OCI-M2 (cell line): ENCODE data around the gene PLEKHN1.
"Not testable (repeated sequence)": the region's sequence is repeated elsewhere in the genome, so short reads cannot be mapped to it uniquely, and the experiment has no call there.

Source experiments
- DNase-seq: peaks from one replicate; lab custom pipeline; 2025; ENCODE audit not compliant: unreplicated experiment; lab: John Stamatoyannopoulos, UW

Gene PLEKHN1

DNA sequence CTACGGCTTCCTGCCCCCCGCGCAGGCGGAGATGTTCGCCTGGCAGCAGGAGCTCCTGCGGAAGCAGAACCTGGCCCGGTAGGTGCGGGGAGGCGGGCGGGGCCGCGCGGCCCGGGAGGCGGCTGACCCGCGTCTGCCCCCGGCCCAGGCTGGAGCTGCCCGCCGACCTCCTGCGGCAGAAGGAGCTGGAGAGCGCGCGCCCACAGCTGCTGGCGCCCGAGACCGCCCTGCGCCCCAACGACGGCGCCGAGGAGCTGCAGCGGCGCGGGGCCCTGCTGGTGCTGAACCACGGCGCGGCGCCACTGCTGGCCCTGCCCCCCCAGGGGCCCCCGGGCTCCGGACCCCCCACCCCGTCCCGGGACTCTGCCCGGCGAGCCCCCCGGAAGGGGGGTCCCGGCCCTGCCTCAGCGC, 23.9 kb upstream of the PLEKHN1 start:
- DNase-seq, result no peak

DNA sequence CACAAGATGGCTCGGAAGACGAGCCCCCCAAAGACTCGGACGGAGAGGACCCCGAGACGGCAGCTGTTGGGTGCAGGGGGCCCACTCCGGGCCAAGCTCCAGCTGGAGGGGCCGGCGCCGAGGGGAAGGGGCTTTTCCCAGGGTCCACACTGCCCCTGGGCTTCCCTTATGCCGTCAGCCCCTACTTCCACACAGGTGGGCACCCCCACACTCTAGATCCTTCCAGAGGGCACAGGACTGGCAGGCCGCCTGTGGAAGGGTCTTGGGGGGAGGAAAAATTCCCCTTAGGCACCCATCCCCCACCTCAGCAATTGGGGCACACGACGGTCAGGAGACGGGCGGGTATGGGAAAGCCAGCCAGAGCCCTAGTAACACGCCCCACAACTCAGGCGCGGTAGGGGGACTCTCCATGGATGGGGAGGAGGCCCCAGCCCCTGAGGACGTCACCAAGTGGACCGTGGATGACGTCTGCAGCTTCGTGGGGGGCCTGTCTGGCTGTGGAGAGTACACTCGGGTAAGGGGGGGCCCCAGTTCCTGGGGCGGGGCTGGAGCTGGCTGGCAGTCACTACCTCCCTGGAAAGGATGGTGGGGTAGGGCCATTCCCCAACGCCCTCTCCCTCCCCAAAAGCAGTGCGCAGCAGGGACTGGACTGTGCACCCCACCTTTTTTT, 23.3 kb upstream of the PLEKHN1 start:
- no peak for DNase-seq

DNA sequence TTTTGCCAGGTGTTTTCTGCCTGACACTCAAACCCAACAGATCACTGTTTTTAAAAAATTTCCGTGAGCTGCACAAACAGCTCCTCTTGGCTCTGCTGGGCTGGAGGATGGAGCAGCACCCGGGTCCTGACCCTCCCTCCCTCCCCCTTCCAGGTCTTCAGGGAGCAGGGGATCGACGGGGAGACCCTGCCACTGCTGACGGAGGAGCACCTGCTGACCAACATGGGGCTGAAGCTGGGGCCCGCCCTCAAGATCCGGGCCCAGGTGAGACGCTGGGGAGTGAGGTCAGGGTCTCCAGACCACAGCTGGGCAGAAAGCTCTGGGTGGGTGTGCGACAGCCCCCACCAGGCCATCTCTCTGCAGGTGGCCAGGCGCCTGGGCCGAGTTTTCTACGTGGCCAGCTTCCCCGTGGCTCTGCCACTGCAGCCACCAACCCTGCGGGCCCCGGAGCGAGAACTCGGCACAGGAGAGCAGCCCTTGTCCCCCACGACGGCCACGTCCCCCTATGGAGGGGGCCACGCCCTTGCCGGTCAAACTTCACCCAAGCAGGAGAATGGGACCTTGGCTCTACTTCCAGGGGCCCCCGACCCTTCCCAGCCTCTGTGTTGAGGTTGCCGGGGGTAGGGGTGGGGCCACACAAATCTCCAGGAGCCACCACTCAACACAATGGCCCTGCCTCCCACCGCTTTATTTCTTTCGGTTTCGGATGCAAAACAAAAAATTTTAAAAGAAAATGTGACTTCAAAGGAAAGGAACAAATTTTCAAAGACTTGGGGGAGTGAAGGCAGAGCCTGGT, 22.5 kb upstream of the PLEKHN1 start:
- no peak for DNase-seq

DNA sequence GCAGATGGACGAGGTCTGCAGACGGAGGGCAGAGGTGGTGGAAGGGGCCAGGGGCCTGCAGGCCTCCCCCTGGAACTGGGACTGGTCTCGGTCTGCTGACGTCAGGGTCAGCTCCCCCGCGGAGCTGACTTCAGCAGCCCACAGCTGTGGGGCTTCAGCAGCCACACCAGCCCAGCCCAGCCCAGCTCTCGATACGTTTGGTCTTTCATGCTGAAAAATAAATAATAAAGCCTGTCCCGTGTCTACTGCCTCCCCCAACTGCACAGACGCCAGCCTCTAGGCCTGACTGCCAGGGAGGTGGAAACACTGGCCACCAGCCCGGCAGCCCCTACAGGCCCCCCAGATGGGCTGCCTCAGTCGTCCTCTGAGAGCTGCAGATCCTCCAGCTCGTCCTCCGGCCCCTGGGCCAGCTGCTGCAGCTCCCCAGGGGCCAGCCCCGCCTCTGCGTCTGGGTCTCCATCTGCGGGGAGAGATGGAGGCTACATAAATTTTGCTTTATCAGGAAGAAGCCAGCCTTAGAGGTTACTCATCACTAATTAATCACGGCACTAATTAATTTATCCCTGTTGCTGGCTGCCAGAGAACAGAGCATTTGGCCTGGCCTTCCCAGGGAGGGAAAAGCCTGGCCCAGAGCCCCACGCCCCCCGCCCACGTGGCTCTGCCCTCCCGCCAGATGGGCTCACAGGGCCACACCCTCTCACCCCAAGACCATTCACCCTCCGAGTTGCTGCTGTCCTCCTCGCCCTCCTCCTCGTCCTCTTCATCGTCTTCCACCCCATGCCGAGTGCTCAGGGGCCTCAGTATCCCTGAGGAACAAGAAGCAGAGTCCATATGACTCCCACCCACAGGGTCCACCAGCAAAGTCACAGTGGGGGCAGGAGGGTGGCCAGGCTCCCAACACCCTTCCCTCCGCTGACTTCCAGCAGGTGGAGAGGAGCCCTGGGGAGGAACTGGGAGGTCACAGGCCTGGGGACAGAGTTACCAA, 21.6 kb upstream of the PLEKHN1 start:
- DNase-seq, result no peak

DNA sequence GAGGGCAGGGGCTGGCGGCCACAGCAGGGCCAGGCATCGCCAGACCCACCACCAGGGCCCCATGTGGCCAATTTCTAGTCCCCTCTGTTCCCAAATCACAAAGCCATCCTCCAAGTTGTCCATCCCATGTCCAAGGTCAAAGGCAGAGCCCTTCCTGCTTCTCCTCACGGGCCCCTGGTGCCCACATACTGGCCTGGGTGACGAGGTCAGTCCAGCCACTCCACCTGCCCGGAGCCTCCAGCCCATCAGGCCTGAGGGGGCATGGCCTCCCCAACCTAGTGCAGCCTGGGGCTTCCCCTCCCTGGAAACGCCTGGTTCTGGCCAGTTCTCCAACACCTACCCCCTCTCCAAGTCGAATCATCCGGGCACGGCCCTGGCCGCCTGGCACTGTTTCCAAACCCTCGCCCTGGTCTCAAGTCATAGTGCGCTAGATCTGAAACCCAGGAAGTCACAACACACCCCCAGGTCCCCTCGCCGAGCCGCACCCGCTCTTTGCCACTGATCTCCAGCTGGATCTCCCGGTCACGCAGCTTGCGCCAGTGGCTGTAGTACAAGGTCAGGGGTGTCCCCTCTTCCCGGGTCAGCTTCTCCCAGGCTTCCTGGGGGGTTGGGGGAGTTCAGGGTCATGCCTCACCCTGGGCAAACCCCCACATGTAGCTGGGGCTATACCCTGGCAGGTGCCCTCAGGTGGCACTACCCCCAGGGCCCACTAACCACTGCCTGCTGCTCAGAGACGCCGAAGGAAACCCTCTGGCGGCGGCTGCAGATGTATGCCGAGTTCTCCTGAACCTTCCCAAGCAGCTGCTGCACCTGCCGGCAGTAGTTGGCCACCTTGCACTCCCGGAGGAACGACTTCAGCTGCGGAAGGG, 20.4 kb upstream of the PLEKHN1 start:
- no peak for DNase-seq

DNA sequence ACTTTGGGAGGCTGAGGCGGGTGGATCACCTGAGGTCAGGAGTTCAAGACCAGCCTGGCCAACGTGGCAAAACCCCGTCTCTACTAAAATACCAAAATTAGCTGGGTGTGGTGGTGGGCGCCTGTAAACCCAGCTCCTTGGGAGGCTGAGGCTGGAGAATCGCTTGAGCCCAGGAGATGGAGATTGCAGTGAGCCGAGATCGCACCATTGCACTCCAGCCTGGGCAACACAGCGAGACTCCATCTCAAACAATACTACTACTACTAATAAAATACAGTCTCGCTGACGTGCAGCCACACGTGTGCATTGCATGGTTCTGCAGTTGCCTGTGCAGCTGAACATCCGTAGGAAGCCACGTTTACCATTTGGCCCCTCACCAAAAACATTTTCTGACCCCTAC, 19.5 kb upstream of the PLEKHN1 start:
- DNase-seq, result not testable (repeated sequence)

DNA sequence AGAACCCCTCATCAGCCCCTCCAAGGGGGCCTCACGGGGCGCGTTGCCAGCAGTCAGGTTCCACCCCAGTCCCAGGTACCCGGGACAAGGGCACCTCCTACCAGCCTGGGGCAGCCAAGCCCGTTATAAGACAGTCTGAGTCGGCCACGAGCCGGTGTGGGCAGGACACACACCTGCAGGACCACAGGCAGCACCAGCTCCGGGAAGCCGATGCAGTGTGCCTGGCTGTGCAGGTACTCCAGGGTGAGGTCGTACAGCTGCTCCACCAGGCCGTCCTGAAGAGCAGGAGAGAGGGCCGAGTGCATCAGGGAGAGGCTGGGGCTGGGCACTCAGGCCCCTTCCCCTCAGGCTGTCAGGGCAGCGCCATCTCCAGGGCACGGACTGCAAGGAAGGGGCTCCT, 18.3 kb upstream of the PLEKHN1 start:
- no peak for DNase-seq

DNA sequence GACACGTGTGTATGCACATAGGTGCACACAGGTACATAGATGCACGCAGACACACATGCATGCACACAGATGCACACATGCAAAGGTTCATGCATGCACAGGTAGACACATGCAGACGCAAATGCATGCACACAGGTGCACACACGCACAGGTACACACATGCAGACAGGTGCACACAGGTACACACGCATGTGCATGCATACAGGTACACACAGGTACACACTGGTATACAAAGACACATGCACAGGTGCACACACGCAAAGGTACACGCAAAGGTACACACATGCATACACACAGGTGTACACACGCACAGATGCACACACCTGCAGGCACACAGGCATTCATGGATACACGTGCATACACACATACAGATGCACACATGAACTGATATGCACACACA, 16.0 kb upstream of the PLEKHN1 start:
- DNase-seq, result no peak

DNA sequence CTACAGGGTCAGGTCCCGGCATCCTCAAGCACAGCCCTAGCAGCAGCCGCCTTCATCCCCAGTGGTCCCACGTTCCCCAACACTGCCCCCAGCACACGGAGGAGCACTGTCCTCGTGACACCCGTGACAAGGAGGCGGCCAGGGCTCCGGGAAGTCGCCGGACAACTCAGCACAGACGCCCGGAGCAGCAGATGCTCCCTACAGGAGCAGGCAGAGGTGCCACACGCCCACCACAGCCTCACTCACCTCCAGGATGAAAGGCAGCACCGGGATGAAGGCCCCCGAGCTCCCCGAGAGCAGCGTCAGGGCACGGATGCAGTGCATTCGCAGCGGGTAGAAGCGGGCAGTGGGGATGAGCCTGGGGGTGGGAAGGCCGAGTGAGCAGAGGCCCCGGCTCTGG, 15.4 kb upstream of the PLEKHN1 start:
- DNase-seq, result no peak

DNA sequence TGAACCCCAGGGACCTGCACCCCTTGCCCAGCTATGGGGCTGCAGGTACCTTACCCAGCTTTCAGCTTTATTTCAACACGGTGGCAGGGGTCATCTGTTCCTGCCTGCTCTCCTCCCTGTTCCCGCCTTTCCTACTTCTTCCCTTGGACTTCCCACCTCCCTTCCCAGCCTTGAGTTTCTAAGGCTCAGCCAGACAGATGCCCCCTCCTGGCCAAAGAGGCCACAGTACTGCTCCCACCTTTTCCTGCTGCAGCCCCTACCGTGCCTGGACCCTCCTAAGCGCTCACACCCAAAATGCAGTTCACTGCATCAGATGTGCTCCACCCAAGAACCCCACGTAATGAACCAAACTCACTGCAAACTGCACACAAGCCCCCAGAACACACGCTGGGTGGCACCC, 14.9 kb upstream of the PLEKHN1 start:
- no peak for DNase-seq

DNA sequence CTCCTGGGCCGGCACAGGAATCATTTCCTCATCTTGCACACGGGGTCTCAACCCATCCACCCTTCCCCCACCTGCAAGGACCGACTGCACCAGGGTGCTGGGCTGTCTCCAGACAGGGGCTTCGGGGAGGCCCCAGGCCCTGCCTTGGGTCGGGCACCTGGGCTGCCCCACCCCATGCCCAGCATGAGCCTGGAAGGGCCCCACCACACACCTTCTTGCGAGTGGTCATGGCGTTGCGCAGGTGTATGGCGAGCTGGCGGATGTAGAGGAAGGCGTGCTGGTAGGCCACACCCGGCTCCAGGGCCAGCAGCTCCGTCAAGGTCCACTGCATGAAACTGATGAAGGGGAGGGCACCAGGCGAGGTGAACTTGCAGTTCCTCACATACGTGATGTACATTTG, 14.1 kb upstream of the PLEKHN1 start:
- DNase-seq, result no peak

DNA sequence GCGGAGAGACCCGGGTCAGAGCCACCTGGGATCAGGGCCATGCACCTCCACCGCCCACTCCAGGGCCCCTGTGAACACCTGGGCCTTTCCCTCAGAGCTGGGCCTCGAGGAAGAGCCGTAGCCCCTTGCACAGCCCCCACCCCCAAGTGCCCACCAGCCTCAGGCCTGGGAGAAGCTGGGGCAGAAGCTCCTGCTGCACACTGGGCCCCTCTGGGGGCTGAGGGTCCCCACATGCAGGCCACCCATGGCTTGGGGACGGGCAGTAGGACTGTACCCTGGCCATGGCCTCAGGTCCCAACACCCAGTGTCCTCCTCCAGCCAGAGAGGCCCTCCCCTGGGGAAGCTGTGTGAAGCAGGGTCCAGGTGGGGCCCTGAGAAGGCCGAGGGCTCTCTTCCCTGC, 13.7 kb upstream of the PLEKHN1 start:
- no peak for DNase-seq

DNA sequence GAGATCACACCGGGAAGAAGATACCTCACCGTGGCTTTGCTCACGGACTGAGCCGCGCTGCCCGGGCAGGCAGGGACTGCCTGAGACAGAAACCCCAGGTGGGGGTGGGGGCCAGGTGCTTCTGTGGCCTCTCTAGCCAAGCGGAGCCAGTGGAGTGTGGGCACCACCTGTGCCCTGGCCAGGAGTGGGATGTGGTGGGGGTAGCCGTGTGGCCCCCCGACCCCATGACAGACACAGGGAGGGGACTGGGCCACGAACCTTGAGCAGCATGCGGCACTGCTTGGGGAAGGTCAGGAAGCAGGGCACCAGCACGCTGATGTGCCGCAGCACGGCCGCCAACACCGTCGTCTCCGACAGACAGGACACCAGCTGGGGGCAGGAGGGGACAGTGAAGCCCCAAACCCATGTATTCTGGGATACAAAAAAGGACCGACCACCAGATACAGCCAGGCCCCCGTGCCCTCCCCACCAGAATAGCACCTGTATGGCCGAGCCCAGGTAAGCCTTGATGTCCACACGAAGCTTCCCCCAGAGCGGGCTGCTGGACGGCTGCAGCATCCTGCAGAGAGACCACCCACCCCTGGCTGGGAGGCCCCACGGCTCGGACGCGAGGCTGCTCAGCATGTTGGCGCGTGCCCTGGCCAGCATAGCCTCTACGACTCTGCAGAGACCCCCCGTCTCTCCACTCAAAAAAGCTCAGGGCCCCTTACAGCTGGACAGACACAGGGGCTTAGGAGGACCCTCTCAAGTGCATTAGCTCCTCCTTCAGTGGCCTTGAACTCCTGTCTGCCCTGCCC, 12.6 kb upstream of the PLEKHN1 start:
- no peak for DNase-seq

DNA sequence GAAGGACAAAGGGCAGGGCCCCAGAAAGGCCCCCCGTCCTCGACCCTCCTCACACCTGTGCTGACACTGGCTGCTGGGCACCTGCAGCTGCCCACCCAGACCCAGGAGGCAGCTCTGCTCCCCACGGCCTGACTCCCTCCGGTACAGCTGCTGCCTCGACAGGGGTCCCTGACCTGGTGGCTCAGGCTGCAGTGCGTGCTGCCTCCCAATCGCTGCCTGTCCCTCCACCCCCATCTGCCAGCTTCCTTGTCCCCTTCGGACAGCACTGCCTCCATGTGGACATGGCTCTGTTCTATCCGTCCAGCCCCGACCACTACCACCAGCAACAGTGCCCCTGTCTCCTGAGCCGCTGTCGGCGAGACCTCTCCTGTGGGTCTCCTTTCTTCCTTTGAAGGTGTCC, 11.4 kb upstream of the PLEKHN1 start:
- DNase-seq, result no peak

DNA sequence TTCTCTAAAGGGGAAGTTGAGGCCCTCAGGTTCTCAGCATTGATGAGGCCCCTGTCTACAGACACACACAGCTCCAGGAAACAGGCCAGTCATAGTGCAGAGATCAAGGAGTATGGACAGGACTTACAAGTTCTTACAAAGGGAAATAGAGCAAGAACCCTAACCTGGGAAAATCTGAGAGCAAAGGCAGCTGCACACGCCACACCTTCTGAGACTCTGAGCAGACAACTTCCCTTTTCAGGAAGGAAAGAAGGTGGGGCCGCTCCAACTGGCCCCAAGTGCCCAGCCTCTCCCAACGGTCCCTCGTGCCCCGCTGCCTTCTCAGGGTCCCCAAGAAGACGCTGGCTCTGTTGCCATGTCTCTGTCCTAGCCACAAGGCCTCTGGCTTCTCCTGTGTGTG, 10.8 kb upstream of the PLEKHN1 start:
- no peak for DNase-seq

DNA sequence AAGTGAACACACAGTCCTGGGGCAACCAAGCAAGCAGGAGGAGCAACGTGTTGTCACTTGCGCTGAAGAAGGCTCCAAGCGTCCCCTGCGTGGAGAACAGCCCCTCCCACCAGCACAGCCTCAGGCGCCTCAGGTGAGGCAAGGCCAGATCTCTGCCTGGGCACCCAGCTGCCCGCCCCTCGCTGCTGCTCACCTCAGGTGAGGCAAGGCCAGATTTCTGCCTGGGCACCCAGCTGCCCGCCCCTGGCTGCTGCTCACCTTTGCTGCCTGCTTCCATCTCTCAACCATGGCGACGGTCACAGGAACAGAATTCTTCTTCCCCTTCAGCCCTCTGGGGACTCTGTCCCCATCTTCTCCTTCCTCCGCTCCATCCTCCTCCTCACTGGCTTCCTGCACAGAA, 9.6 kb upstream of the PLEKHN1 start:
- DNase-seq, result no peak

DNA sequence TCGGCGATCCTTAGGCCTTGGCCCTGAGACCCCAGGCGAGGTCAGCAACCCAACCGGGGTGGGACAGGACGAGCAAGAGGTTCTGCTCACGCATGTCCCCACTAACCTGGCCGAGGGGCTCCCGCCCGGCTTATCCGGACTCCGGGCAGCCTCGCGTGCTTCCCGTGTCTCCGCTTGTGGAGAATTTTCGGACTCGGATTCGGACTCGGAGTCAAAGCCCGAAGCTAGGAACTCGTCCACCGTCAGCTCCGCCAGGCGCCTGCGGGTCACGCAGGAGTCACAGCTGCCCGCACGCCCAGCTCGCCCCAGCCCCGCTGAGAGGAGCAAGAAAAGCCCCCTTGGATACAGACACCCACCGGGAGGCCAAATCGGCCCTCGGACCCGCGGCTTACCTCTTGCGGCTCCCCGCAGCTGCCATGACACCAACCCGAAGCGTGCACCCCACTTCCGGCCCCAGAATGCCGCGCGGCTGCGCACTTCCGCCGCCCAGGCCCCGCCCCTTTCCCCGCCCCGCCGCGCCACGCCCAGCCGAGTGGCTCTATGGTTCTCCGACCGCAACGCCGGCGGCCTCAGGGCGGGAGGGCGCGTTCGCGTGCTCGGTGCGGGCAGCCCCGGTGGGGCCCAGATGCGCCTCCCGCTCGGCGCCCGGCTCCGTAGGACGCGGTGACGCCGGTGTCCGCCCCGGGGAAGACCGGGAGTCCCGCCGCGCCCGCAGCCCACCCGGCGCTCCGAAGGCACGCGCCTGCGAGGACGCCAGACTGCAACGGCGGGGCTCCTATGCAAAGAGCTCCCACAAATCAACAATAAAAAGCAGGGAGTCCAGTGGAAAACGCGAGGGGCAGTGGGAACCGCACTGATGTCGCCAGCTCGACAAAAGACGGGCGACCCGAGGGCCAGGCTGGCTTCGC, 7.2 kb upstream of the PLEKHN1 start, which contains the start of gene NOC2L:
TSS of gene NOC2L (minus strand) at position 434 of the 908 bp plus-strand sequence. CDS start at position 418, 16 bp downstream.
- DNase-seq, result peak; percentile 41

DNA sequence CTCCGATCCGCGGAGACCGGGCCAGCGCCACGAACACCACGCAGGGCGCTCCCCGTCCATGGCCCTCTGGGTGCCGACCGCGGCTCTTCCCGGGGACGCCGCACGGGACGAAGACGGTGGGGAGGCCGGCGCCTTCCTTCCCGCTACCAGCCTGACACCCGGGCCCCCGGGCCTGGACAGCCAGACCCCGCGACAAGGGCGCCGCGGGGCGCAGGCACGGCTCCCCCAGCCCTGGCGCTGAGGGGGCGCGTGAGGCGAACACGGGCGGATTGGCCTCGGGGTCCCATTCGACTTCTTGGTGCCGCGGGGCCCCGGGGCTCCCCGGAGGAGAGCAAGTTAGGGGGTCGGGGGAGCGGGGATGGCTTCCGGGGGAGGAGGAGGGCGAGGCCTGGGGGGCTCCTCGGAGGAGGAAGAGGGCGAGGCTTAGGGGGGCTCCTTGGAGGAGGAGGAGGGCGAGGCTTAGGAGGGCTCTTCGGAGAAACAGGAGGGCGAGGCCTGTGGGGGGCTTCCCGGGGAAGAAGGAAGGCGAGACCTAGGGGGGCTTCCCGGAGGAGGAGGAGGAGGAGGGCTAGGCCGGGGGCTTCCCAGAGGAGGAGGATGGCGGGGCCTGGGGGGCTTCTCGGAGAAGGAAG, 6.4 kb upstream of the PLEKHN1 start:
- no peak for DNase-seq
